CD8-positive, alpha-beta memory T cell (primary cell): Measurements from ENCODE around the gene NRP1. TPM values are rescaled to one million over a fixed set of nuclear protein-coding genes. Genes with fewer than 3 reads are reported as not detected.

Experiments used
- CTCF ChIA-PET: fragments of 350-600 bp; sonication (Branson Sonifier 250); formaldehyde crosslinking; loops from one replicate; lab custom pipeline; 2021; ENCODE audit warnings: antibody characterized with exemption; lab: Charles Lee
- POLR2A ChIA-PET: fragments of 350-600 bp; sonication (Branson Sonifier 250); formaldehyde crosslinking; loops from one replicate; lab custom pipeline; 2021; ENCODE audit warnings: antibody characterized with exemption; lab: Charles Lee
- DNase-seq, 5 donors: peaks; one replicate each; pipeline versions ENCODE4 v3.0.0 to v3.0.0-alpha.2; 2020 to 2022; ENCODE audit warnings: mixed read lengths in 1 of 5
- H3K27ac ChIP-seq: one replicate; pipeline ENCODE4 v1.7.0; 2013; ENCODE audit warnings: low read depth, mild to moderate bottlenecking, low read length, moderate library complexity
- H3K27me3 ChIP-seq: 2 replicates; pipeline ENCODE4 v1.7.0; 2013; ENCODE audit warnings: low read length, mild to moderate bottlenecking; ENCODE audit not compliant: insufficient read depth, poor library complexity, severe bottlenecking
- H3K36me3 ChIP-seq: 2 replicates; pipeline ENCODE4 v1.7.0; 2013; ENCODE audit warnings: mild to moderate bottlenecking, low read length, moderate library complexity; ENCODE audit not compliant: insufficient read depth
- H3K4me1 ChIP-seq: 2 replicates; pipeline ENCODE4 v1.7.0; 2013; ENCODE audit warnings: mild to moderate bottlenecking, low read length, moderate library complexity; ENCODE audit not compliant: insufficient read depth
- H3K4me3 ChIP-seq: 2 replicates; pipeline ENCODE4 v1.7.0; 2013; ENCODE audit warnings: mild to moderate bottlenecking, low read length
- H3K9me3 ChIP-seq: 2 replicates; pipeline ENCODE4 v1.7.0; 2013; ENCODE audit warnings: mild to moderate bottlenecking, low read length
- H3K27ac Mint-ChIP-seq, 8 donors: one replicate each; pipeline ENCODE4 v1.8.0; 2020 to 2021; ENCODE audit warnings: mixed read lengths in 8 of 8, mild to moderate bottlenecking in 6 of 8, inconsistent platforms in 3 of 8, moderate library complexity in 3 of 8
- H3K27me3 Mint-ChIP-seq, 2 donors: one replicate each; pipeline ENCODE4 v1.8.0; 2020 to 2021; ENCODE audit warnings: mixed read lengths in 2 of 2, mild to moderate bottlenecking in 1 of 2, moderate library complexity in 1 of 2
- H3K36me3 Mint-ChIP-seq, 3 donors: one replicate each; pipeline ENCODE4 v1.8.0; 2020 to 2021; ENCODE audit warnings: mixed read lengths in 3 of 3, inconsistent platforms in 1 of 3, mild to moderate bottlenecking in 1 of 3
- H3K4me1 Mint-ChIP-seq, 3 donors: one replicate each; pipeline ENCODE4 v1.8.0; 2020 to 2021; ENCODE audit warnings: mixed read lengths in 3 of 3, inconsistent platforms in 1 of 3, mild to moderate bottlenecking in 1 of 3
- H3K4me3 Mint-ChIP-seq, 7 donors: one replicate each; pipeline ENCODE4 v1.8.0; 2020 to 2021; ENCODE audit warnings: mixed read lengths in 7 of 7, mild to moderate bottlenecking in 6 of 7, moderate library complexity in 4 of 7, inconsistent platforms in 2 of 7
- H3K9me3 Mint-ChIP-seq, 5 donors: one replicate each; pipeline ENCODE4 v1.8.0; 2020 to 2022; ENCODE audit warnings: mixed read lengths in 5 of 5, mild to moderate bottlenecking in 3 of 5, moderate library complexity in 2 of 5, inconsistent platforms in 1 of 5
- polyA plus RNA-seq: library from polyadenylated mRNA; unstranded; fragments of 300-500 nt; fragmentation: Illumina TruSeq; gene quantifications from one replicate; pipeline ENCODE4 v1.2.3, GENCODE V29; 2021
- total RNA-seq, 2 experiments: library from RNA; stranded (reverse); gene quantifications; one replicate each; pipeline ENCODE4 v1.2.3, GENCODE V29; 2021

NRP1 gene
- total and polyA plus RNA-seq, 3 experiments from 2014 or later, result 2.1 to 2.2 TPM; not detected in 1

- peaks cover 66 to 86% (median 82%) of the 10 kb centered on the region in 3 donors for H3K4me1 Mint-ChIP-seq
- peak overlapping the region in 4 of 7 donors; percentile 20 to 58 (median 38) for H3K4me3 Mint-ChIP-seq
- Histone ChIP-seq H3K27me3 (no peaks in the 10 kb centered on the region), H3K4me3 (no peak overlapping the region), H3K27ac (no peak overlapping the region), H3K9me3 (no peaks in the 10 kb centered on the region), H3K36me3 (no peaks in the 10 kb centered on the region), H3K4me1 (peaks cover 74% of the 10 kb centered on the region)
- H3K9me3 Mint-ChIP-seq, result peaks cover 0 to 2% (median 0%) of the 10 kb centered on the region in 5 donors
- H3K27me3 Mint-ChIP-seq, result peaks cover 0 to 1% of the 10 kb centered on the region in 2 donors
- ChIA-PET POLR2A (no interaction called here), CTCF (no interaction called here)
- H3K27ac Mint-ChIP-seq, result peak overlapping the region in 7 of 8 donors; percentile 51 to 100 (median 89)
- no peaks in the 10 kb centered on the region for H3K36me3 Mint-ChIP-seq
- DNase-seq, result peak in 2 of 5 donors; percentile 16 to 63
Observed at GRCh38 chr10:33132626-33133025, 201.8 kb downstream of the NRP1 start.

- peaks cover 0 to 2% (median 0%) of the 10 kb centered on the region in 5 donors for H3K9me3 Mint-ChIP-seq
- no peak overlapping the region for H3K4me3 Mint-ChIP-seq
- no peaks in the 10 kb centered on the region for H3K27me3 ChIP-seq
- no peaks in the 10 kb centered on the region for H3K36me3 Mint-ChIP-seq
- H3K4me3 ChIP-seq, result no peak overlapping the region
- ChIA-PET CTCF (interaction anchor here (2.0 to 2.4 kb wide), 2 partner anchors 24 to 121 kb away, joined by 6 to 7 read pairs; no protein-coding TSS in a partner anchor), POLR2A (no interaction called here)
- peaks cover 0 to 1% of the 10 kb centered on the region in 2 donors for H3K27me3 Mint-ChIP-seq
- peaks cover 75 to 88% (median 86%) of the 10 kb centered on the region in 3 donors for H3K4me1 Mint-ChIP-seq
- DNase-seq, result no peak
- peaks cover 77% of the 10 kb centered on the region for H3K4me1 ChIP-seq
- H3K27ac Mint-ChIP-seq, result peak overlapping the region in 6 of 8 donors; percentile 24 to 92 (median 58)
- no peaks in the 10 kb centered on the region for H3K36me3 ChIP-seq
- H3K27ac ChIP-seq, result no peak overlapping the region
- H3K9me3 ChIP-seq, result no peaks in the 10 kb centered on the region
Observed at GRCh38 chr10:33129996-33130386, 204.5 kb downstream of the NRP1 start.

- Mint-ChIP-seq H3K9me3 (peaks cover 0 to 2% (median 0%) of the 10 kb centered on the region in 5 donors), H3K36me3 (no peaks in the 10 kb centered on the region), H3K4me1 (peaks cover 74 to 88% (median 85%) of the 10 kb centered on the region in 3 donors), H3K4me3 (peak overlapping the region in 1 of 7 donors; percentile 74), H3K27ac (peak overlapping the region; percentile 48 to 95 (median 90)), H3K27me3 (peaks cover 0 to 1% of the 10 kb centered on the region in 2 donors)
- POLR2A ChIA-PET, result interaction anchor here (0.5 kb wide), 1 partner anchor 149 kb away, joined by 5 read pairs; no protein-coding TSS in a partner anchor
- CTCF ChIA-PET, result interaction anchor here (2.0 to 2.4 kb wide), 2 partner anchors 25 to 120 kb away, joined by 6 to 7 read pairs; no protein-coding TSS in a partner anchor
- Histone ChIP-seq H3K36me3 (no peaks in the 10 kb centered on the region), H3K9me3 (no peaks in the 10 kb centered on the region), H3K4me1 (peaks cover 77% of the 10 kb centered on the region), H3K4me3 (no peak overlapping the region), H3K27me3 (no peaks in the 10 kb centered on the region), H3K27ac (no peak overlapping the region)
- no peak for DNase-seq
Observed at GRCh38 chr10:33129141-33129995, 205.1 kb downstream of the NRP1 start.

GRCh38 chr10:33127622-33128021 lies 206.8 kb downstream of the NRP1 start:
- Mint-ChIP-seq H3K36me3 (no peaks in the 10 kb centered on the region), H3K27ac (peak overlapping the region in 7 of 8 donors; percentile 29 to 98 (median 95)), H3K27me3 (peaks cover 0 to 1% of the 10 kb centered on the region in 2 donors), H3K9me3 (peaks cover 0 to 2% (median 0%) of the 10 kb centered on the region in 5 donors), H3K4me1 (peaks cover 71 to 88% (median 82%) of the 10 kb centered on the region in 3 donors), H3K4me3 (peak overlapping the region in 1 of 7 donors; percentile 54)
- Histone ChIP-seq H3K9me3 (no peaks in the 10 kb centered on the region), H3K4me1 (peaks cover 70% of the 10 kb centered on the region), H3K4me3 (no peak overlapping the region), H3K27me3 (no peaks in the 10 kb centered on the region), H3K36me3 (no peaks in the 10 kb centered on the region), H3K27ac (no peak overlapping the region)
- CTCF ChIA-PET, result interaction anchor here (1.3 to 1.8 kb wide), 3 partner anchors 11 to 27 kb away, joined by 3 to 8 read pairs (median 7); no protein-coding TSS in a partner anchor
- no peak for DNase-seq
- POLR2A ChIA-PET, result interaction anchor here (1.3 kb wide), 1 partner anchor 12 kb away, joined by 6 read pairs; no protein-coding TSS in a partner anchor
